HG03108 (cell line): Measurements from ENCODE around the gene DBF4.
"Not testable (repeated sequence)": the region's sequence is repeated elsewhere in the genome, so short reads cannot be mapped to it uniquely, and the experiment has no call there.

Experiments used
- ATAC-seq: cut with Tn5 transposase; IDR thresholded peaks from one replicate; pipeline ENCODE4 v1.9.1; 2021; ENCODE audit warnings: moderate library complexity; ENCODE audit not compliant: unreplicated experiment

DBF4 gene

DNA sequence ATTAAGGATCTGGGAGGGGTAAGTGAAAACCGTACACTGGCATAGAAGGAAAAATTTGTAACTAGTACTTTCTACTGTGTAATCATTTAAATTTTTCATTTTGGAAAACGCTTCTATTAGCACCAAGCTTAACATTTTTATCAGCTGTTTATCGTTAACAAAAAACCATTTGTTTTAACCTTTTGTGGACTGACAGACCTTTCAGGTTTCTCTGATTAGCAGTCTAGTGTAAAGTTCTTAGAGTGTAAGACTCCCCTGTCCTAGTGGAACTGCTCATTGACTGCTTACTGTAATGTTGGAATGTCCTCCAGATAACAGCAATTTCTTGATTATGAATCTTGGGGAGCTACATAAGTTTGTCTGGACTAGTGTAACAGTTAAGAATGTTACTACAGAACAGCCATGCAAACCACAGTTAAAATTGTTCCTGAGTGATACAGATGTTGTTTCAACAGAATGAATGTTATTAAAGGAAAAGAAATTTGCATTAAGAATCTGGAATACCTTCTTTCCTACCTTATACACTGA is 2.0 kb downstream of the DBF4 start:
- no peak for ATAC-seq

DNA sequence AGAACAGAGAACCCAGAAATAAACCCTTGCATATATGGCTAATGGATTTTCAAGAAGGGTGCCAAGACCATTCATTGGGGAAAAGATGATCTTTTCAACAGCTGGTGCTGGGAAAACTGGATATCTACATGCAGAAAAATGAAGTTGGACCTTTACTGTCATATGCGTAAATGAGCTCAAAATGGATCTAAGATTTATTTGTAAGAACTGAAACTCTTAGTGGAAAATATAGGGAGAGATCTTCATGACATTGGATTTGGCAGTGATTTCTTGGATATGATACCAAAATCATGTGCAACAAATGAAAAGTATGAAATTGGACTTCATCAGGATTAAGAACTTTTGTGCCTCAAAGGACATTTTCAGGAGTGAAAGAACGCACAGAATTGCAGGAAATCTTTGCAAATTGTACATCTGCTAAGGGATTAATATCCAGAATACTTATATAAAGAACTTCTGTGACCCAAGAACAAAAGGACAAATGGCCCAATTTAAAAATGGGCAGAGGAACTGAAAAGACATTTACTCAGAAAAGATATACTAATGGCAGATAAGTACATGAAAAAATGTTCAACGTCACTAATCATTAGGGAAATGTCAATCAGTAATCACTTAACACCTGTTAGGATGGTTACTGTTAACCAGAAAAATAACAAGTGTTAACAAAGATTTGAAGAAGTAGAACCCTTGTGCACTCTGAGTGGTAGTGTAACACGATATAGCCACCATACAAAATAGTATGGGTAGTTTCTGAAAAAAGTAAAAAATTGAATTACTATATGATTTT is 6.1 kb downstream of the DBF4 start:
- no peak for ATAC-seq

DNA sequence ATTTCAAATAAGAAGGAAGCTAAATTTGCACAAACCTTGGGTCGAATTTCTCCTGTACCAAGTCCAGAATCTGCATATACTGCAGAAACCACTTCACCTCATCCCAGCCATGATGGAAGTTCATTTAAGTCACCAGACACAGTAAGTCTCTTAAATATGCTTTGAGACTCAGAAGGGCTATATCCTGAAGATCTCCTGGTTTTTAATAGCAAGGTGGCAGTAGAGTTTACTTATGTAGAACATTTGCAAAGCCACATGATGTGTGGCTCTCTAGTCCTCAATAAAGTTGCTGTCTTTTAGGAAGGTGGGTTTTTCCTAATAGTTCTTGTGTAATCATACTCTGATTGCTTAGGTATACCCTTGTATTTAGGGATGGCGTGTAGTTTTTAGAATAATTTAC is 8.7 kb downstream of the DBF4 start:
- no peak for ATAC-seq

DNA sequence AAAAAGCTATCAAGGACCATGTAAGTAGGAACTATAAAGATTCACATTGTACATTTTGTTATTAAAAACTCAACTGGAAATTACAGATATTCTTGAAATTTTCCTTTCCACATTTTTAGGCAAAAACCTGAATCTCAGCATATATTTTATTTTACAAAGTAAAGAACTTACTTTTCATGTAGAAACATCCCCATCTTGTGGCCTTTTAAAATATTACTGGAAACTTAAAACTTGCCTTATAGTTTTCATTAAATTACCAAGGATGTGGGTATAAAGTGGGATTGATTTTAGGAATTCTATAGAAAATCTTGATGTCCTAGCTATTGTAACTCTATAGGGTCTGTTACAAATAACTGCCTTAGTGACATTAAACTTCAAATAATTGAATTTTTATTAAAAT is 10.6 kb downstream of the DBF4 start:
- no peak for ATAC-seq

DNA sequence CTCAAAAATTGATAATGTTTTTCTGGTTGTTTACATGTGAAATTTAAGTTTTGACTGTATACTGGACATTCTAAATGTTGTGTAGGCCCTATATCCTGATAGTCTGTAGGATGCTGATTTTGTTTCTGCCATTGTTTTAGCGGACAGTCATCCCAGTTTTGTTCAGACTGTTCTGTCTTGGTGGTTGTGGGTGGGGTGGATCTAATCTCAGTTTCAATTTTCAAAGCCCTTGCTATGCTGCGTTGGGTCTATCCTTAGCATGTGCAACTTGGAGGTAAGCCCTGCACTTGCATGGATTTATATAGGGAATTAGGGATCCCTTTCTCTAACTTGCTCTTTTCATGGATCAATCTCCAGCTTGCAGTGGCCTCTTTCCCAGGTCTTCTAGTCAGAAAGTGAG is 19.1 kb downstream of the DBF4 start:
- ATAC-seq: no peak

DNA sequence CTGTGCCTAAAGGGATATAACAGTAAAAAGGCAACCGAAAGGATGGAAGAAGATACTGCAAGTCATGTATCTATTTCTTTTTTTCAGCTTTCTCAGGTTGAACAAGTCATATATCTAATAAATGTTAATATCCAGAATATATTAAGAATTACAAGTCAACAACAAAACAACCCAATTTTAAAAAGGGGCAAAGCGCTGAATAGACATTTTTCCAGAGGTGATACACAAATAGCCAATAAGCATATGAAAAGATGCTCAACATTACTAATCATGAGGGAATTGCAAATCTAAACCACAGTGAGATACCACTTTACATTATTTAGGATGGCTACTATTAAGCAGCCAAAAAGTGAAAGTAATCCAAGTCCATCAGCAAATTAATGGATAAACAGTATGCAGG is 23.0 kb downstream of the DBF4 start:
- no peak for ATAC-seq

DNA sequence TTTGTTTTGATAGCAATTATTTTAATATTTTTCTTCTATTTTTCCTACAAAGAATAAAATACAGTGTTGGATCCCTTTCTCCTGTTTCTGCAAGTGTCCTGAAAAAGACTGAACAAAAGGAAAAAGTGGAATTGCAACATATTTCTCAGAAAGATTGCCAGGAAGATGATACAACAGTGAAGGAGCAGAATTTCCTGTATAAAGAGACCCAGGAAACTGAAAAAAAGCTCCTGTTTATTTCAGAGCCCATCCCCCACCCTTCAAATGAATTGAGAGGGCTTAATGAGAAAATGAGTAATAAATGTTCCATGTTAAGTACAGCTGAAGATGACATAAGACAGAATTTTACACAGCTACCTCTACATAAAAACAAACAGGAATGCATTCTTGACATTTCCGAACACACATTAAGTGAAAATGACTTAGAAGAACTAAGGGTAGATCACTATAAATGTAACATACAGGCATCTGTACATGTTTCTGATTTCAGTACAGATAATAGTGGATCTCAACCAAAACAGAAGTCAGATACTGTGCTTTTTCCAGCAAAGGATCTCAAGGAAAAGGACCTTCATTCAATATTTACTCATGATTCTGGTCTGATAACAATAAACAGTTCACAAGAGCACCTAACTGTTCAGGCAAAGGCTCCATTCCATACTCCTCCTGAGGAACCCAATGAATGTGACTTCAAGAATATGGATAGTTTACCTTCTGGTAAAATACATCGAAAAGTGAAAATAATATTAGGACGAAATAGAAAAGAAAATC is 31.0 kb downstream of the DBF4 start:
- ATAC-seq: not testable (repeated sequence)

DNA sequence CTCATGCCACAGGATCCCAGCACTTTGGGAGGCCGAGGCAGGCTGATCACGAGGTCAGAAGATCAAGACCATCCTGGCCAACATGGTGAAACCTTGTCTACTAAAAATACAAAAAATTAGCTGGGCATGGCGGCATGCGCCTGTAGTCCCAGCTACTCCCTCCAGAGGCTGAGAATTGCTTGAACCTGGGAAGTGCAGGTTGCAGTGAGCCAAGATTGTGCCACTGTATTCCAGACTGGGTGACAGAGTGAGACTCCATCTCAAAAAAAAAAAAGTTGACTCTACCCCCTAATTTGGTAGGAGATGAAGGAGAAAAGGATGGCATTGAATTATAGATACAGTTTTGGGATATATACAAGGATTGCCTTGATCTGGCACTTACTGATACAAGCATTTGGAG is 32.5 kb downstream of the DBF4 start:
- not testable (repeated sequence) for ATAC-seq

DNA sequence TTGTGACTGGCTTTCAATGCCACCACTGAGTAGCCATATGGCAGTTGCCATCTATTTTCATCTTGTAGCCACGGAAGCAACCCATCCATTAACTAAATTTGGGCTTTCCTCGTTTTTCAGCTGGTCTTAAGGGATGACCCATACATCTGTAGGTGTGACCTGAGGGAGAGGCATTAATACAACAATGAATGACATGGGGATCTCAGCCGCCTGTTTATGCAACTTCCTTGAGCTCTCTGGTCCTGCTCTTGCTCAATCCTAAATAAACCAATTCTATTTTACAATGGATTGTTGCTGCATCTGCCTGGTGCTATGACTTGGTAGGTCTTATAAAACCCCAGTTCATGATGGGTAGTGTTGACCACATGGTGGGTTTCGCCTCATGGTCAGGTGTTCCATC is 35.8 kb downstream of the DBF4 start:
- ATAC-seq: no peak

DNA sequence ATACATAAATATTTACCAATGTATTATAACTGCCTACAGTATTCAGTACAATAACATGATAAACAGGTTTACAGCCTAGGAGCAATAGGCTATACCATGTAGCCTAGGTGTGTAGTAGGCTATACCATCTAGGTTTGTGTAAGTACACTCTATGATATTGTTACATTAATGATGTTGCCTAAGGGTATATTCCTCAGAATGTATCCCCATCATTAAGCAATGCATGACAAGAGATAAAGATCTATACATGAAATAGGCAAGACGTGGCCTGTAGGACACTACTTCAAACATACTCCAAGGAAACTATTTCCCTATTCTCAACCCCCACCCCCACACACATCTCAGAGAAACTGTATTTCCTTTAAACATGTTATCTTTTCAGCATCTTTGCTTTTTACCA is 42.4 kb downstream of the DBF4 start:
- ATAC-seq: no peak

- no peak for ATAC-seq
Measured at GRCh38 chr7:87919875-87920274, 43.6 kb downstream of the DBF4 start.

- ATAC-seq: no peak
Measured at GRCh38 chr7:87920578-87920977, 44.3 kb downstream of the DBF4 start.

- not testable (repeated sequence) for ATAC-seq
Measured at GRCh38 chr7:87922759-87923395, 46.6 kb downstream of the DBF4 start.

DNA sequence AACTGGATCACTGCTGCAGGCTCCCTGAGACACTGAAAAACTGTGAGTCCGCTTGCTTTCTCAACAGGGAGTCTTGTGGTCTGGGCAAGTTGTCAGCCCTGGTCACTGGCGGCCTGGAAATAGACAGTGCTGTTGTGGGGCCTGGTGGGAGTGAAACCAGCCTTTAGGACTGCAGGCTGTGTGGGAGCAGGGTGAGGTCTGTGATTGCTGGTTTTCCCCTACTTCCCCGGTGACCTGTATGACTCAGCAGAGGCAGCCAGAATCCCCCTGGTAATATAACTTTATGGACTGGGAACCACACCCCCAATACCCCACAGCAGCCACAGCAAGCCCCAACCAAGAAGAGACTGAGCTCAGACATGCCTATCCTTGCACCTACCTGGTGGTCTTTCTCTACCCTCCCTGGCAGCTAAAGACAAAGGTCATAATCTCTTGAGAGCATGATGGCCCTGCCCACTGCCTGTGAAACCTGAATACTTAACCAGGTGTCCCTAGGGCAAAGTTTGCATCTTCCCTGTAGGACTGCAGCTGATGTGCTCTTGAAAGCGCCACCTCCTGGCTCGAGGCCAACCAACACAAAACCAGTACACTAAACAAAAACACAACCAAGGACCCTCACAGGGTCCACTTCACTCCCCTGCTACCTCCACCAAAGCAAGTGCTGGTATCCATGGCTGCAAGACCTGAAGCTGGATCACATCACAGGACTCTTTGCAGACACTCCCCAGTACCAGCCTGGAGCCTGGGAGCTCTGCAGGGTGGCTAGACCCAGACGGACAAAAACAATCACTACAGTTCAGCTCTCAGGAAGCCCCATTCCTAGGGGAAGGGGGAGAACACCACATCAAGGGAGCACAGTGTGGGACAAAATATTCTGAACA is 50.5 kb downstream of the DBF4 start:
- ATAC-seq: peak; percentile 98

DNA sequence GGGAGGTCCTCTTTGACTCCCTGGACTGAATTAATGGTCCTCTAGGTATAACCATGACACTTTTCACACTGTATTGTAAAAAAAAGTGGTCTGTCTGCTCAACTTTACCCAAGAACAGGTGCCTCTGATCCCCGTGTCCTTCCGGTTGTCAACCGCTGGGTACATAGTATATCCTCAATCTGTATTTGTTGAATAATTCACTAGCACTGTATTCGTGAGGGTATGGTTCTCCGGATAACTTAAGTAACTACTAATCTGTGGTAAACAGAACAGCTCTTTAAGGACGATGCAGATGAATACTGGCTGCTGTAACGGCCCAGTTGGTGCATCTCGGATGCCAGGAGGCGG is 57.3 kb downstream of the DBF4 start:
- ATAC-seq: peak; percentile 24

- ATAC-seq: peak; percentile 96
Measured at GRCh38 chr7:87933953-87934698, 57.8 kb downstream of the DBF4 start, which contains the start of gene ADAM22. ADAM22 (plus strand) TSS chr7:87934251; CDS start chr7:87934466, 215 bp downstream.

DNA sequence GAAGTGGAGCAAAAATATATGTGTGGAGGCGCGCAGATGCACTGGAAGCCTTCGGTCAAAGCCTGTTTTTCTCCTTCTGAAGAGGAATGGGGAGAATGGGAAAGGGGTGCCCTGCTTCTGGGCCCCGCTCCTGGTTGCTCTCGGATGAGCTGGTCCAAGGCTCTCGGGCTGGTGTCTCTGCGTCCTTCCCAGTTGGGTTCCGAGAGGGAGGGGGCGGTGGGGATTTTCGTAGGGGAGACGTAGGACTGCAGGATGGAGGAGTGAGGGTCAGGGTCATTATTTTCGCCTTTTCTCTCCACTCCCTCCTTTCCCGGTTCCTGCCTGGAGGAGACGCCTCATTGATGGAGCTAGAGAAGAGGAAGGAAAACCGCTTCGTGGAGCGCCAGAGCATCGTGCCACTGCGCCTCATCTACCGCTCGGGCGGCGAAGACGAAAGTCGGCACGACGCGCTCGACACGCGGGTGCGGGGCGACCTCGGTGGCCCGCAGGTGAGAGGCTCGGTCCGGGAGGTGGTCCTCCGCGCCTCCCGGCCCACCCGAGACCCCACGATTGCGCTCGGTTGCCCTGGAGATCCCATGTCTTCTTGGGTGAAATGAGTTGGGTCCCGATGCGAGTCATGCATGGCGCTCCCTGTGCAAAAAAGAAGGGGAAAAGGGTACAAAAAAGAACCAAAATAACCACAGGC is 58.5 kb downstream of the DBF4 start:
- ATAC-seq: no peak

DNA sequence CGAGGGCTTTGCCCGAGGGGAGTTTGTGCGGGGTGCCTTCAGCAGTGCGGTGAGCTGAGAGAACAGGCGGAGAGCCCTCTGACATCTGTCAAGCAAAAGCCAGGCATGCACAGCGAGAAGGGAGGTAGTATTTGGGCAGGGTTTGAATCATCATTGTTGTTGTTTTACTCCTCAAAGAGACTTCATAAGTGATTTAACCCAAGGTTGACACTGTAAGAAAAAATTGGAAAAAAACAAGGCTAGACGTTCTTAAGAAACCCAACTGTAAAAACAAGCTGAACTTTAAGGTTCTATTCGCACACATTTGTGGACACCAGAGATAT is 59.1 kb downstream of the DBF4 start:
- ATAC-seq: no peak

GRCh38 chr7:87941138-87941537 is 64.8 kb downstream of the DBF4 start:
- ATAC-seq: no peak

DNA sequence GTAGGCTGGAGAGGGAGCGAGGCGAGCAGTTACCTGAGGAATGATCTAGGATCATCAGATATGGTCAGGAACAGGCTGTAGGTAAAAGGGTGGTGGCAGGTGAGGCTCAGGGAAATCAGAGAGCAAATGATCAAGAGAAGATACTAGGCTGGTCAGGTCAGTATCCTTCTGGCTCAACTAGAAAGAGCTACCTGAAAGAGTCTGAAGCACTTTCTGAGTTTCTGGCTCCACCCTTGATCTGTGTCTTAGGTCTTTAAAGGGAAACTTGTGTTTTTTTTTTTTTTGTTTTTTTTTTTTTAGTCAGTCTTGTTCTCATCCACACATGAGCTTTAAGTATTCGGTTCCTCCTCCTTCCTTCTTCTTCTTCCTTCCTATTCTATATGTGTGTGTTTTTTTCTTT is 68.3 kb downstream of the DBF4 start:
- no peak for ATAC-seq
